GM19372 (cell line): ENCODE results near the gene TNS1.
"Not testable (repeated sequence)": the region's sequence is repeated elsewhere in the genome, so short reads cannot be mapped to it uniquely, and the experiment has no call there.

ENCODE experiments used
- ATAC-seq: cut with Tn5 transposase; IDR thresholded peaks from one replicate; pipeline ENCODE4 v1.9.1; 2021; ENCODE audit warnings: mild to moderate bottlenecking, low read depth, moderate library complexity; ENCODE audit not compliant: unreplicated experiment

Gene TNS1

GRCh38 chr2:218030409-218031195 lies 27.8 kb upstream of the TNS1 start:
- ATAC-seq, result no peak

DNA sequence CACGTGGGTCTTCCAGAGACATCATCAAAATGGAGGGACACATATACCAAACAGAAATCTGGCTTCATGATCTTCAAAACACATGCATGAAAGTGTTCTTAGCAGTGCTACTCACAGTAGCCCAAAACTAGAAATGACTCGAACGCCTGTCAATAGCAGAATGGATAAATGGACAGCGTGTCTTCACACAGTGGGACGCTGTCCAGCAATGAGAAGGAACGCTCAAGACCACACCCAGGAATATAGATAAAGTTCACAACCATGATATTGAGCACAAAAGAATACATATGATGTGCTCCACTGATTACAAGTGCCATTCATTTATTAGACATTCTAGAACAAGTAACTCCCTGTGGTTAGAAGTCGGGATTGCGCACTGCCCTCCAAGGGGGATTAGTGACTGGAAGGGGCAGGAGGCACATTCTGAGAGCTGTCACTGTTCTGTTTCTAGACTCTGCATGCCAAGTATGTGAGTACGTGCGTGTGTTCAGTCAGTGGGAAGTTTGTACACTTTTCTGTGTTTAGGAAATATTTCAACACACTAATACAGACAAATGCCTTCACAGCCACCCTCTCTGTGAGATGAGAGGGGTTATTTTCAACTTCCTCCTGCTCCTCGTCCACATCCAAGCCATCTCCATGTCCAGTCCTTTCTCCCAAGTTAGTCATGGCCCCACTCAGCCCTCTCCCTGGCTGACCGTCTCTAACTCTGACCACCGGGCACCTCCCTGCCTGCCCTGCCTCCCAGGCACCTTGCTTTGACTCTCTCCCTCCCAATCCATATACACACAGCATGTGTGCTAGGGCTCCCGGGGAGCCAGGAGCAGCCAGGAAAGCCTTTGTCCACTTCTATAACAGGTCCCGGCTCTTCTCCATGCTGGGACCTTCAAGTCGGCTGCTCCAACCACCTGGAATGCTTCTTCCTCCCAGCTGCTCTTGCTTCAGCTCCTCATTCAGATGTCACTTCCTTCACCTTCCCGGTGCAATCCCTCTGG lies 26.9 kb upstream of the TNS1 start:
- ATAC-seq, result no peak

- no peak for ATAC-seq
Observed at GRCh38 chr2:218028562-218029348, 26.0 kb upstream of the TNS1 start.

- no peak for ATAC-seq
Observed at GRCh38 chr2:218028189-218028495, 25.3 kb upstream of the TNS1 start.

DNA sequence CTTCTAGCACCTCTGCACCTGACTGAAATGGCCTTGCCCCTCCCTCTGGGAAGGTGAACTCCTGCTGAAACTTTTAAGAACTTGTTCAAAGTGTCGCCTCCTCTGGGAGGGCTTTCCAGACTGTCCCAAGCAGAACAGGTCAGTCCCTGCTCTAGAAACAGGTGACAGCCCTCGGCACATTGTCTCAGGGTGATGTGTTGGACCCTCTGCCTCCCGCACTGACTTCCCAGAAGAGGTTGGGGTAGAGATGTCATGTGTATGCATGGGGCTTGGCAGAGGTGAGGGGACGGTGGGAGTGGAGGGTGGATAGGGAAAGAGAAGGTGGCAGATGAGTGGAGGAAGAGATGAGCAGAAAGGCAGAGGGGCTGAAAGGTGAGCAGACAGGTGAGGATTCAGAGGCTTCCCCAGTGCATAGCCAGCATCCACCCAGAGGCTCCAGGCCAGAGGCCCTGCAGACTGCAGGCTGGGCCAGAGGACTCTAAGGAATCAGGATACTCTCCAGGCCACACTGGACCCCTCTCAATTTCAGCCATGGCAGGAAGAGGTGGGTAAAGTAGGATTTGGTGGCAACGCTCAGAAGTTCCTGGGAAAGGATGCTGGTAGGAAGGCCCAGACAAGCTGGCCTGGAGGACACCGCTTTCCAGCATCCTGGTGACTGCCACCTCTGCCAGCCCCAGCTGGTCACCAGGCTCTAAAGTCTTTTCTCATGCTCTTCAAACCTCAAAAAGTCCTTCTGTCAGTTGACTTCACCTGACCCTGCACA lies 24.8 kb upstream of the TNS1 start:
- no peak for ATAC-seq

DNA sequence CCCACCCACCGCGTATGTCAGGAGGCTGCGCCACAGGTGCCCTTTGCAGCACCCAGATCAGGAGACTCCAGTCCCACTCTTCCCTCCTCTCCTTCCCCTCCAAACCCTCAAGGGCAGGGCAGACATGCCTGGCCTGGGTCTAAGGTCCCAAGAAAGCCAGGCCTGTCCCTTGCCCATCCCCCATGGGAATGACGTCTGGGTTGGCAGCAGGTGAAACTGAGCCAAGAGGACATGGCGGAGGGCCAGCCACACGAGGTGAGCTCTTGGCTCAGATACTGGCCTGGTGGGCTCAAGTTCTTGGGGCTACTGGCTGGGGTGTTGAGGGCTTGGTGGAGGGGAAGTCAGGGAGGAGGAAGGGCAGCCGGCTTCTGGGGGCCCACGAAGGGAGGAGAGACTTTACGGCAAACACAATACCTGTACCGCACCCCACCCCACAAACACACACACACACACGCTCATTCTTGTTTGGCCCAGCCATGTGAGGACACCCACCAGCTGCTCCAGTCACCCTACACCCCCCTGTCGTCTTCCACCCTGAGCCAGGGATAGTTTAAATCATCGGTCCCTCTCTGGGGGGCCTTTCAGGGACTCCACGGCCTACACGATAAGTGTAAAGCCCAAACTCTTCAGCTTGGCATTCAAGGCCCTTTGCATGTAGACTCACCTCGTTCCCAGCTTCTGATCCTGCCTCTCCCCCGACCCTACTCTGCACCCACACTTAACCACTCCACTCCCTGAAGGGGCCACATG lies 24.1 kb upstream of the TNS1 start:
- no peak for ATAC-seq

GRCh38 chr2:218026244-218026643 lies 23.4 kb upstream of the TNS1 start:
- ATAC-seq, result no peak

DNA sequence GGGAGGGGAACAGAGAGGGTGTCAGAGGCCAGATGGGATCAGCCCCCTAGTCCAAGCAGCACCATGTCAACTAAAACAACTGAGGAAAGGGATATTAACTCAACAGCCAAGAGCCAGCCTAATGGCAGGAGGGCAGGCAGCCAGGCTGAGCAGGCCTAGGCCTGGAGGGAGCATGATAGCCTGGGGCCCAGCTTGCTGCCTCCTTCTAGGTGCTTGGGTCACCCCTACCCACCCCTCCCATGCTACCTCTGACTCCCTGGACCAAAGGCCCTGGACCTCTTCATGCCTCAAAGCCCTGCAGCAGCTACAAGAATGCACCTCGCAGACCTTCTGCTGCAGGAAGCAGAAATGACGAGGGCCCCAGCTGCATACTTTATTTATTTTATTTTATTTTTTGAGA lies 22.1 kb upstream of the TNS1 start:
- no peak for ATAC-seq

DNA sequence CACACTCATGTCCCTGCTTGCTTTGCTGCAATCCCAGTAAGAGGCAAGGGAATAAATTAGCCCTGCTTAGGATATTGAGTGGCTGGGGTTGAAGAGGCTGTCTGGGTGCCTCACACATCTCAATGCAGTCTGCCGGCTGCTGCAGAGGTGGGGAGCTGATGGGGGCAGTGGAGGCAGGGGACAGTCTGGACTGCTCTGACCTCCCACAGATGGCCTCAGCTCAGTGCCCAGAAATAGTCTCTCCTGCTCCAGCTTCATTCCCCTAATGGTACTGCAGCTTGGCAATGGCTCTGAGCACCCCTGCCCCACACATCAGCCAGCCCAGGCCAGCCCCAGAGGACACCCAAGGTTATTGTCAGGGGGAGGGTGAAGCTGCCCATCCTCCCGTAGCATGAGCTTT lies 21.5 kb upstream of the TNS1 start:
- no peak for ATAC-seq

DNA sequence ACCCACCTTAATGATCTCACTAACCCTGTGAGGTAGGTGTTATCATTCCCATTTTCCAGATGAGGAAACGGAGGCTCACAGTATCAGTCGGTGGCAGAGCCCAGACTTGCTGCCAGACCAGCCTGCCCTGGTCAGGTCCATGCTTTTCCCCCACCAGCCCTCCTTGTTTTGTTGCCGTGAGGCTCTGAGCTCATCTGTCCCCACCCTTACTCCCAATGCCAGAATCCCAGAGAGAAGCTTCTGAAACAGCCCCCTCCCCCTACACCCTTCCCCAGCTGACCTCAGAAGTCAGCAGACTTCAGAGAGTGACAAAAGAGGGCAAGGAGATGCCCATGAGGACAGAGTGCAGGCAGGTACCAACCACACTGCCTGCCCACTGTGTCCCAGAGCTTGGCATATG lies 20.8 kb upstream of the TNS1 start:
- no peak for ATAC-seq

- ATAC-seq, result no peak
Observed at GRCh38 chr2:218022851-218023530, 20.2 kb upstream of the TNS1 start.

DNA sequence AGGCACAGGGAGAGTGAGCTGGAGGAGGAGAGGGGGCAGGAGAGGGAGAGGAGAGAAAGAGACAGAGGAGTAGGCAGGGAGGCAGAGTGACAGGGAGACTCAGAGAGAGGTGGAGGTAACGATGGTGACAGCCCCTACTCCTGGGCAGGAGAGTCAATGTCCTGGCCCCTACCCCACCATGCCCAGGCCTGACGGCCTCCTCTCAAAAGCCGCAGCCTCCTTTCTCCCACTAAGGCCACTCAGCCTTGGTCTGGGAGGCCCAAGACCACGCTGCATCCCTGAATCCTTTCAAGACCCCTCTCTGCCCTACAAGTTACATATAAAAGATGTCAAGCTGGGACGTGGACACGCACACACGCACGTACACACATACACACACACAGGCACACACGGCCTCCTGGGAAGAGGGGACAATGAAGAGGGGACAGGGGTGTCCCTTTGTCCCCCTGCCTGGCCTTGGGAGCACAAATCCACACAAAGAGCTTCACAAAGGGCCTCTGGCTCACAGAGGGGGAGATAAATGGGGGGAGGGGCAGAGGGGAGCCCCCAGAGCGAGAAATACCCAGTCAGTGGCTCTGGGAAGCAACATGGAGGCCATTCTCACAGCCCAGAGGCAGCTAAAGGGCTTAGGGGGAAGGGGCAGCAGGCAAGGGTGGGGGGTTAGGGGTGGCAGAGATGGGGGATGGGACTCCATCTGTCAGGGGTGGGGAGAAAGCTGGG lies 19.5 kb upstream of the TNS1 start:
- no peak for ATAC-seq

GRCh38 chr2:218021536-218022071 lies 18.8 kb upstream of the TNS1 start:
- no peak for ATAC-seq

DNA sequence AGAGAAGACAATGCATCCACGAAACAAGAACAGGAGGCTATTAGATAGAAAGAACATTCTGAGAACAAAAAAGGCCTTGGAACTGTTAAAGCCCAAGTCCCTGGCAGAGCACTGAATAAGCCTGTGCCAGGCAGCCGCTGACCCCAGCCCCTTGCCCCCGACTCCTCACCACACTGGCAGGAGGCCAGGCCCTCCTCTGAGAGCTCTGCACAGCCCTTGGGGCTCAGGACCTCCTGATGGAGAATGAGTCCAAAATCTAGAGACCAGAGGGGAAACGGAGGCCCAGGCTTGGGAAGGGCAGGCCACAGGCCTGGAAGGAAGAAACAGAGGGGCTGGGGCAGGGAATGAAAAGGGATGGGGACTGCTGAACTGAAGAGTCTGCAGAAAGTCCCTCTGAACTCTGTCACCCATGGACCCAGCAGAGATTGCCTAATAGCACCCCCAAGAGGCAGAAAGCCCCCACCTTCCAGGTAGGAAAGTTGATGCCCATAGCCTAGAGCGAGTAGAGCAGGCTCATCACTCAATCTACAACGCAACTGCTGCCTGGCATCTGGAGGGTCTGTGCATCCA lies 18.3 kb upstream of the TNS1 start:
- ATAC-seq, result no peak

DNA sequence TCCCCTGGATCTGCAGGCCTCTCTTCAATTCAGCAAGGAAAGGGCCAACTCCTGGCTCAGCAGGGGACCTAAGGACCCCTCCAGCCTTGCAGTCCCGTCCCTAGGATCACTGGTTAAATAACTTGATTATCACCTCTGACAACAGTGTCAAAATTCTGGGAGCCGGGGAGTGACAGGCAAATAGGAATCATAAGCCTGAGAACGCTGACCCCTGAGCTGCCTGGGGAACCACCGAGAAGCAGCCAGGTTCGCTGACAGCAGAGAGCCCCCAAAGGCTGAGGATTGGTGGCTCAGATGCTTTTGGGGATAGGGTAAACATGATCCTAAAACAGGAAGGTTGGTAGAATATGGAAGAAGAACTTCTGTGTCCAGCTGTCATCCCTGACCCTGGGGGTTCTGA lies 17.5 kb upstream of the TNS1 start:
- no peak for ATAC-seq

GRCh38 chr2:218019411-218020060 lies 16.7 kb upstream of the TNS1 start:
- ATAC-seq, result no peak

DNA sequence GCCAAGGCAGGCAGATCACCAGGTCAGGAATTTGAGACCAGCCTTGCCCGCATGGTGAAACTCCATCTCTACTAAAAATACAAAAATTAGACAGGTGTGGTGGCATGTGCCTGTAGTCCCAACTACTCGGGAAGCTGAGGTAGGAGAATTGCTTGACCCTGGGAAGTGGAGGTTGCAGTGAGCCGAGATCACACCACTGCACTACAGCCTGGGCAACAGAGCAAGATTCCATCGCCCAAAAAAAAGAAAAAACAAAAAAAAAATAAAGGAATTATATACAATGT lies 16.0 kb upstream of the TNS1 start:
- ATAC-seq, result not testable (repeated sequence)
